Hindlimb muscle (tissue), 1 donor: ENCODE results near the gene FOXJ1. TPM values are rescaled to one million over a fixed set of nuclear protein-coding genes. Genes with fewer than 3 reads are reported as not detected.

Source experiments
- DNase-seq: peaks from one replicate; pipeline ENCODE4 v3.0.0-alpha.2; 2013
- polyA plus RNA-seq: library from polyadenylated mRNA; unstranded; fragments of 120-200 nt; gene quantifications from one replicate; pipeline ENCODE4 v1.2.1, GENCODE V29; 2013; ENCODE audit not compliant: insufficient read length

FOXJ1 gene
- polyA plus RNA-seq, 1 donor, result not detected

GRCh38 chr17:76159157-76159556 lies 18.1 kb upstream of the FOXJ1 start:
- no peak for DNase-seq

GRCh38 chr17:76157759-76158158 lies 16.7 kb upstream of the FOXJ1 start:
- no peak for DNase-seq

- no peak for DNase-seq
These were observed 15.6 kb upstream of the FOXJ1 start for GRCh38 chr17:76156662-76156991.

GRCh38 chr17:76155988-76156661 lies 15.1 kb upstream of the FOXJ1 start:
- no peak for DNase-seq

GRCh38 chr17:76154936-76155845 lies 14.1 kb upstream of the FOXJ1 start:
- DNase-seq, result no peak

GRCh38 chr17:76154292-76154691 lies 13.2 kb upstream of the FOXJ1 start:
- DNase-seq, result no peak

- DNase-seq, result peak; percentile 57
These were observed 12.6 kb upstream of the FOXJ1 start for GRCh38 chr17:76153640-76154039.

- no peak for DNase-seq
These were observed 12.2 kb upstream of the FOXJ1 start for GRCh38 chr17:76153202-76153601.

- DNase-seq, result no peak
These were observed 11.5 kb upstream of the FOXJ1 start for GRCh38 chr17:76152591-76152990.

GRCh38 chr17:76151896-76152454 lies 10.9 kb upstream of the FOXJ1 start:
- DNase-seq, result no peak

GRCh38 chr17:76150712-76151622 lies 9.9 kb upstream of the FOXJ1 start:
- no peak for DNase-seq

- no peak for DNase-seq
These were observed 8.2 kb upstream of the FOXJ1 start for GRCh38 chr17:76149214-76149613.

GRCh38 chr17:76148015-76148326 lies 6.9 kb upstream of the FOXJ1 start:
- DNase-seq, result no peak

GRCh38 chr17:76147211-76148014 lies 6.4 kb upstream of the FOXJ1 start:
- DNase-seq, result no peak

GRCh38 chr17:76146053-76146851 lies 5.2 kb upstream of the FOXJ1 start:
- no peak for DNase-seq

- no peak for DNase-seq
These were observed 4.4 kb upstream of the FOXJ1 start for GRCh38 chr17:76145231-76146052.

- no peak for DNase-seq
These were observed 1.6 kb upstream of the FOXJ1 start for GRCh38 chr17:76142585-76143041.

- DNase-seq, result no peak
These were observed 1.1 kb upstream of the FOXJ1 start for GRCh38 chr17:76142039-76142584.

- DNase-seq, result no peak
These were observed 309 bp downstream of the FOXJ1 start for GRCh38 chr17:76140661-76141211.
